Stimulated activated CD8-positive, alpha-beta memory T cell treated with anti-CD3 and anti-CD28 coated beads, Interleukin-2, amount 100 ng/mL, for 48 hours (primary cell): ENCODE measurements around the gene EMC8.

Source experiments
- DNase-seq, 2 donors: peaks; one replicate each; pipeline ENCODE4 v3.0.0-alpha.2; 2020; ENCODE audit warnings: low read depth in 2 of 2

The EMC8 gene

DNA sequence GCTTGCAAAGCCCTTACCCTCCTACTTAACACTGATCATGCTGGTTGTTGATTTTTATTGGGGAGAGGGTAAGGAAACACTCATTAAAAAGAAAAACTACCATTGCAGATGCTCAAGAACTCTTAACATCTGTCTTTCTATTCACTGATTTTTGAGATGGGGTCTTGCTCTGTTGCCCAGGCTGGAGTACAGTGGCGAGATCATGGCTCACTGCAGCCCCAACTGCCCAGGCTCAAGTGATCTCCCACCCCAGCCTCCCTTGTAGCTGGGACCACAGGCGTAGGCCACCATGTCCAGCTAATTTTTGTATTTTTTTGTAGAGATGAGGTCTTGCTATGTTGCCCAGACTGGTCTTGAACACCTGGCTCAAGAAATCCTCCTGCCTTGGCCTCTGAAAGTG is 14.5 kb downstream of the EMC8 start:
- DNase-seq = no peak

- DNase-seq = no peak
Measured at GRCh38 chr16:85783441-85783840, 15.9 kb downstream of the EMC8 start.

DNA sequence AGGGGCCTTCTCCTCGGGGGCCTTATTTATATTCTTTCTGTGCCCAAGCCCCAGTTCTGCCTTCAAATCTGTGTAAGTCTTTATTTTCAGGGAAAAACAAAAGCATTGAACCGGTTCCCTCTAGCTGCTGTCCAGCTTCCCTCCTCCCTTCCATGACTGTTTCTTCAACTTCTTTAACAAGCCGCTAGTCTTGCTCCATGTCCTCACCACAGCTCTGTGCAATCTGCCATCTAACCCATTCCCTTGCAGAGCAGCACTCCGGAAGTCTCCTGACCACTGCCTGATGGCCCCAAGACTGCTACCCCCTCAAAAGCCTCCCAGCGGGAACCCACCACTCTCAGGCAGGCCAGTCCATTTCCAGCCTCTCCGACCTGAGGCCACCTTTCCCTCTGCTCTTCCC is 16.9 kb downstream of the EMC8 start:
- DNase-seq = no peak

DNA sequence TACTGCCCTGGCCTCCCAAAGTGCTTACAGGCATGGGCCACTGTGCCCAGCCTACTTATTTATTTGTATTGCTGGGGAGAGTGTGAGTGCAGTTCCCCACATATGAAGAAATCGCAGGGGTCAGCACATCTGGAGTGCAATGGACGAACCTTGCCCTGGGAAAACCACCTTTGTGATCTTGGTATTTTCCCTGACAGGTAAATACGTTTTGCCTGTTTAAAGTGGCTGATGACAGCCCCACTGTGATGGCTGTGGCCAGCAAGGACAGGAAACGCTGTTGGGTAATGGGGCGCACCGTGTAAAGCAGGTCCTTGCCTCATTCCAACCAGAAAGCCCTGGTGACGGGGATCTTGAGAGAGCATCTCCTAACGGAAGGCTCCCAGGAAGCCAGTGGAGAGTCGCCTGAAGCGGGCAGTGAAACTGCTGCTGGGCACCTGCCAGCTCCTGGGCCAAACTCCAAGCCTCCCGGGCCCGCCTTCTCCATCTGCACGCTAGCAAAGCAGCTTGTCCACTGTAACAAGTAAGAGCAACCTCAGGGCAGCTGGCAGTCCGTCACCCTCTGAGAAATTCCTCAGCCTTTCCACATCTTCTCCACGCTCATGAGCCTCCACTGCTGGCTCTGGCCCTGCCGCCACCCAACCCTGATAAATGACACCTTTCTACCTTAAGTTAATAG is 17.5 kb downstream of the EMC8 start:
- DNase-seq = no peak

DNA sequence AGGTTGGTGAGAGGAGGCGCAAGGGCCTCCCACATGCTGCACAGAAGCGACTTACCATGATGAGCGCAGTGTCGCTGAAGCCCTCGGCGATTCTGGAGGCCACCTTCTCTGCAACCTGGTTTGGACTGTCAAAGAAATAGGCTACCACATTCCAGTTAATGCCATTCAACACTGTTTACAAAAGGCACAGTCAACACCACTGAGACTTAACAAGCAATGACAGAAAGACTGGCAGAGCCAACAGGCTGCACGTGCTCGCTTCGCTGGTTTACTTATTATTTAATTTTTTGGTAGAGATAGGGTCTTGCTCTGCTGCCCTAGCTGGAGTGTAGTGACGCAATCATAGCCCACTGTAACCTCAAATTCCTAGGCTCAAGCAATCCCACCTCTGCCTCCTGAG is 18.2 kb downstream of the EMC8 start:
- DNase-seq = no peak

- no peak for DNase-seq
Measured at GRCh38 chr16:85780281-85780680, 19.1 kb downstream of the EMC8 start.

DNA sequence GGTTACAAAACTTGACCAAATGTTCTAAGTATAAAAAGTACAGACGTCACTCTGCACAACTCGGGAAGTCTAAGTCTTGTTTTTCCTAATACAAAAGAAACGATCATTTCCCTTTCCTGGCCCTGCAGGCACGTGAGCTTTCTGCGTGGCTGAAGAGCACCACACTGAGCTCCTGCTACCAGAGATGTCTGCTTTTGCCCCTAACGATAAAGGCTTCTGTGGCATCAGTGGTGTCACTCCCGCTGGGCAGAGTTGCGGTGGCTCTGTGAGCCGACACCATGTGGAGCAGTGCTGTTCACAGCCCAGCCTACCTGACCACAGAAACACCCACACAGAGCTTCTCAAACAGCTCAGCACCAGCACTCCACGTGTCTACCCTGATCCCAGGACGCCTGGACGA is 20.5 kb downstream of the EMC8 start:
- no peak for DNase-seq

- no peak for DNase-seq
Measured at GRCh38 chr16:85777583-85778310, 21.6 kb downstream of the EMC8 start.

DNA sequence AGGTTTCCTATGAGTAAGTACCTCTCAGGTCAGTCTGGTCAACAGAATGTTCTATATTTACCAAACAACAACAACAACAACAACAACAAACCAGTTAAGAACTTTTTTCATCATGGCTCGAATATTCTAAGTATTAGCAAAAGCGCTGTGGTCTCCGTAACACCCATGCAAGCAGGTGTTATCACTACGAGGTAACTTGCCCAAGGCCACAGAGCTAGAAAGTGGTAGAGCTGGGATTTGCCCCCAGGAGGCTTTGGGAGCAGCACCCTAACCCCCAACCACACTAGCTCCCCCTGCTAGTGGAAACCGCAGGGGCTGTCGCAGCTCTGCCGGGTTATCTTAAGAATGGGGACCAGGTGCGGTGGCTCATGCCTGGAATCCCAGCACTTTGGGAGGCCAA is 24.5 kb downstream of the EMC8 start:
- no peak for DNase-seq

DNA sequence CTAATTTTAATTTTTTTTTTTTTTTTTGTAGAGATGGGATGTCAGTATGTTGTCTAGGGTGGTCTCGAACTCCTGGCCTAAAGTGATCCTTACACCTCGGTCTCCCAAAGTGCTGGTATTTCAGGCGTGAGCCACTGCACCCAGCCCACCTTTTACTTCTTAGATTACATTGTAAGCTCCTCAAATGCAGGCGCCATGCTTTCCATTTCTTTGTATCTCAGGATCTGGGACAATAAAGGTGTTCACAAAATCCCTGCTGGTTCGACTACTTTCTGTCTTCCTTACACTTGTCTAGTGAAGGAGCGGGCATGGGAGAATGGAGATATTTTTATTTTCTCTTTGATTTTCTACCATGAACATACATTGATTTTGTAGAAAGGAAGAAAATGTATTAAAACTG is 25.2 kb downstream of the EMC8 start:
- no peak for DNase-seq

DNA sequence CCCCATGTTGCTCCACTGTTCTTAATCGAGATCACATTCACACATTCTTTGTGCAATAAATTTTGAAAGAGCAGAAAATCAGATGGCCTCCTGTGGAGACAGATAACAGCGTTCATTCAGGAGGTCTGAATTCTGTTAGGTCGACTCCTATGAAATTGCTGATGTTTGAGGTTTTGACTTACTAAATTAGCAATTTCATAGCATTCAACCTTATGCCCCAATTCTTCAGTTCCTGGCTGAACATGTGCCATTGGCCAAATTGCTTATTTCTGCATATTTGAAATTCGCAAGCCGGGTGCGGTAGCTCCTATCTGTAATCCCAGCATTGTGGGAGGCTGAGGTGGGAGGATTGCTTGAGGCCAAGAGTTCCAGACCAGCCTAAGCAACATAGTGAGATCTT is 26.3 kb downstream of the EMC8 start:
- DNase-seq = no peak

GRCh38 chr16:85770741-85771140 is 28.6 kb downstream of the EMC8 start:
- DNase-seq = no peak

- no peak for DNase-seq
Measured at GRCh38 chr16:85768199-85768598, 31.1 kb downstream of the EMC8 start.

DNA sequence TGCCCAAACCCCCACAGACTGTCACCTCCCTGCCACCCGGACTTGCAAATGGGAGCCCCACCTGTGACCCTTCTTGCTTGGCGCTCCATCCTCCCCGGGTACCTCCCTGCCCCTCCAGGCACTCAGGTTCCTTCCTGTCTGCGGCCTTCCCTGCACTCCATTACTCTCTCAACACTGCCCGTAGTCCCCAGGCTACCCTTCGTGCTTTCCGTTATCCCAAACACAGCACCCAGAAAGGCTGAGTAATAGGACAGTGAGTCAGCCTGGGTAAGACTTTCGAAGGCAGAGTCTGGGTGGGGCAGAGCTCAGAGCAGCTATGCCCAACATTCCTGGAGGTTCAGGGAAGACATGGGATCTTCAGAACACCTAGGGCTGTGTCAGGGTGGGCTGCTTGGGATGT is 31.8 kb downstream of the EMC8 start:
- DNase-seq = no peak

DNA sequence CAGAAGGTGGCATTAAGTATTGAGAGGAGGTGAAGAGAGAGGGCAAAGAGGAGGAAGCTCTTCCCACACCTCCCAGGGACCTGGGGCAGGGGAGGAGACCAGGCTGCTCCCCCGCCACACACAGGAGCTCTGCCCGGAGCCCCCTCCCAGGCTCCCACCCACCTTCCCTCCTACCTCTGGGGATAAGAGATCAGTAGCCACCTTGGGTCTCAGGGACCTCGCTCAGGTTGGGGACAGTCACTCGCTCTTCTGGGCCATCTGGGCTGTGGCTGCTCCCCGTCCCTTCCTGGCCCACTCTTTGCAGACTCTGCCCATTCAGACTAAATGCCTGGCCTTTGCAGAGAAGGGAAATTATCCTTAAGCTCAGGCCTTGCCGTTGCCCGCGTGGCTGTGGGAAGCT is 33.6 kb downstream of the EMC8 start:
- DNase-seq = no peak

- no peak for DNase-seq
Measured at GRCh38 chr16:85765211-85765610, 34.1 kb downstream of the EMC8 start.

- DNase-seq = no peak
Measured at GRCh38 chr16:85763616-85764015, 35.7 kb downstream of the EMC8 start.

- DNase-seq = no peak
Measured at GRCh38 chr16:85762970-85763369, 36.4 kb downstream of the EMC8 start.

DNA sequence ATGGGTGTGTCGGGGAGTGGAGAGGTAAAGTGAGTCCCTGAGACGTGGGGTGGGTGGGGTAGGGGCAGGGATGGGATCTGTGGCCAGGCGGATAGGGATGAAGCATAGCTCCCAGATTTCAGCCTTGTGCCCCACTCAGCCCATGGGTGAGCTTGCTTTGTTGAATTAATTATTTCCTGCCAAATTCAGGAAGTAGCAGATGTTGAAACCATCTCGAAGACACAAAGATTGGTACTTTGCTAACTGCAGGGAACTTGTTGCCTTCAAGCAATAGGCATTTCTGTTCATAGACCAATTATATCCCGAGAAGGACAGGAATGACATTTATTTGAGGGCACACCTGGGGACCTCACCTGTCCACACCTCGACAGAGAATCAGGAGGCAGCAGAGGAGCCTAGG is 37.5 kb downstream of the EMC8 start:
- DNase-seq = no peak

GRCh38 chr16:85759631-85760419 is 39.5 kb downstream of the EMC8 start:
- DNase-seq = no peak

- no peak for DNase-seq
Measured at GRCh38 chr16:85759136-85759535, 40.2 kb downstream of the EMC8 start.

DNA sequence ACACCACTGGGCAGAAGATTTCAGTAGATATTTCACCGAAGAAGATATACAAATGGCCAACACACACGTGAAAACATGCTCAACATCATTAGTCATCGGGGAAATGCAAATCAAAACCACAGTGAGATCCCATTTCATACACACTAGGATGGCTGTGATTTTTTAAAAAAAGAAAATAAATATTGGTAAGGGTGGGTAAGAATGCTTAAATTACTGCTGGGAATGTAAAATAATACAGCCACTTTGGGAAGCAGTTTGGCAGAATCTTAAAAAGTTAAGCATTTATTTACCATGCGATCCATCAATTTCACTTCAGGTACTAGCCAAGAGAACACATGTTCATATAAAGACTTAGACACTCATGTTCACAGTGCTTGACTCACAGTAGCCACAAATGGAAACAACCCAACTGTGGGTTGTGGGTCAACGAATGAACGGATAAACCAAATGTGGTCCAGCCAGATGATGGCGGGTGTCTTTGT is 42.0 kb downstream of the EMC8 start:
- no peak for DNase-seq
